Aorta (tissue), 5 donors: Measurements from ENCODE around the gene TH. TPM values are rescaled to one million over a fixed set of nuclear protein-coding genes. Genes with fewer than 3 reads are reported as not detected.
A peak's percentile ranks its signal among the peaks of the same experiment; 100 is the strongest.

ENCODE experiments used
- ATAC-seq: fragments of 200-7000 bp; cut with Tn5 transposase; one replicate; pipeline ENCODE4 v1.9.1; 2022; ENCODE audit warnings: moderate library complexity; ENCODE audit not compliant: low FRiP score
- DNase-seq, 2 donors: peaks; one replicate each; pipeline ENCODE4 v3.0.0-alpha.2; 2020
- H3K27ac ChIP-seq, 2 donors: one replicate each; pipeline ENCODE4 v1.5.1; 2013; ENCODE audit warnings: low read length in 2 of 2, mild to moderate bottlenecking in 2 of 2, moderate library complexity in 2 of 2, control low read depth in 1 of 2, inconsistent platforms in 1 of 2, low read depth in 1 of 2
- H3K27me3 ChIP-seq, 2 donors: one replicate each; pipeline ENCODE4 v1.6.1; 2013; ENCODE audit warnings: control low read depth in 1 of 2, low read length in 1 of 2, mild to moderate bottlenecking in 1 of 2, moderate library complexity in 1 of 2; ENCODE audit not compliant: insufficient read depth in 2 of 2, control insufficient read depth in 1 of 2
- H3K36me3 ChIP-seq, 2 donors: one replicate each; pipeline ENCODE4 v1.6.1; 2013; ENCODE audit warnings: control low read depth in 1 of 2, low read length in 1 of 2, mild to moderate bottlenecking in 1 of 2; ENCODE audit not compliant: insufficient read depth in 2 of 2, control insufficient read depth in 1 of 2
- H3K4me1 ChIP-seq, 2 donors: one replicate each; pipeline ENCODE4 v1.6.1; 2013; ENCODE audit warnings: low read length in 2 of 2, control low read depth in 1 of 2, mild to moderate bottlenecking in 1 of 2, moderate library complexity in 1 of 2; ENCODE audit not compliant: insufficient read depth in 2 of 2, control insufficient read depth in 1 of 2
- H3K4me3 ChIP-seq, 2 donors: one replicate each; pipeline ENCODE4 v1.5.1; 2013; ENCODE audit warnings: low read length in 2 of 2, control low read depth in 1 of 2, mild to moderate bottlenecking in 1 of 2
- H3K9me3 ChIP-seq: one replicate; pipeline ENCODE4 v1.6.1; 2013; ENCODE audit warnings: mild to moderate bottlenecking, low read length; ENCODE audit not compliant: control insufficient read depth
- WGBS, 2 donors: extraction: QIAGEN DNeasy Blood & Tissue Kit; methylation state at CpG; one replicate each; pipeline ENCODE4 v1.1.7; 2013; 5-methylcytosine and 5-hydroxymethylcytosine counted together
- intact Hi-C, 2 donors: fragments of 100-400 bp; cut with DNase I; formaldehyde crosslinking; loops; one replicate each; pipeline versions ENCODE4 v1.14.2 to v1.15.0; 2022
- polyA plus RNA-seq, 2 donors: library from polyadenylated mRNA; stranded (reverse); fragments of 200-250 nt; gene quantifications; one replicate each; pipeline ENCODE4 v1.2.3, GENCODE V29; 2013
- total RNA-seq, 2 donors: library from RNA; stranded (reverse); fragmentation: NEBNext Ultra II Directional; extraction: Animal tissue kit (Norgen Biotek cat#: 25700); gene quantifications; one replicate each; pipeline ENCODE4 v1.2.1, GENCODE V29; 2021
- donor health status: healthy with polysubstance abuse.
- donor health status: Bipolar disorder and iron deficiency.
- donor health status: DM: no; HTN: no; CAD: no.
- donor health status: DM: no; HTN: no; CAD: no.
- donor health status: DM: yes; HTN: yes; CAD: no.

Gene TH
- total and polyA plus RNA-seq, 4 donors = 0.45 TPM; not detected in 3

DNA sequence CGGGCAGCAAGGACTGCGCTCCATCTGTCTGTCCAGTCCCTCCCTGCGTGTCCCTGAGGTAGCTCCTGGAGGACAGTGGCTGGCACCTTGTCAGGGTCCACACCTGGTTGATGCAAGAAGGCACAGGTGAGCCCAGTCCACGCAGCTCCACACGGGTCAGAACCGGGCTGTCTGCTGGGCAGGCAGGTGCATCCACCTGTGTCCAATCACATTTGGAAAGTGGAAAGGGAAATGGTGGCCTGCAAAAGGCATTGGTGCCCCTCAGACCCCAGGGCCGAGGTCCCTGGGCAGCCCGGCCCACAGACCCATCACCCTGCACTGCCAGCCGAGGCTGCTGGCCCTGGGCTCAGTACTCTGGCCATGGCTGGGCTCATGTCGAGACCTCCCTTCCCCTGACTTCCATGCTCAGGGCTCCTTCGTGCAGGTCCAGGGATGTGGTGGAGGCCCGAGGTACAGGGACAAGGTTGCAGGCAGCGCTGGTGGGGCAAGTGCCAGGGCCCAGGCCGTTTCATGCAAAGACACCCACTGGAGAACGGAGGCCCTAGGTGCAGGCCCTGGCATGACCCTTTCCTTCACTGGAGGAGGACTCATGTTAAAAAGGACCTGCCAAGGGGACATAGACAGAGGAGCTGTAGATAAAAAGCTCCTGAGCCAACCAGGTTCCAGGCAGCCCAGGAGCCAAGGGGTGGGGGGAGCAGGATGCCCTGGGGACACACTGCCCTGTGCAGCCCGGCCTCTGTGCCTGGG is 38.9 kb upstream of the TH start:
- DNase-seq (peak in 1 of 2 donors; percentile 73), ATAC-seq (no peak)
- Histone ChIP-seq H3K4me3 (no peak overlapping the region), H3K9me3 (peaks cover 5% of the 10 kb centered on the region), H3K27ac (no peak overlapping the region), H3K27me3 (no peaks in the 10 kb centered on the region), H3K4me1 (no peaks in the 10 kb centered on the region), H3K36me3 (no peaks in the 10 kb centered on the region)
- 85 to 88% methylated on average over 15 to 16 of the region's 16 CpGs for WGBS, 2 donors
- intact Hi-C loops = no loop called here

DNA sequence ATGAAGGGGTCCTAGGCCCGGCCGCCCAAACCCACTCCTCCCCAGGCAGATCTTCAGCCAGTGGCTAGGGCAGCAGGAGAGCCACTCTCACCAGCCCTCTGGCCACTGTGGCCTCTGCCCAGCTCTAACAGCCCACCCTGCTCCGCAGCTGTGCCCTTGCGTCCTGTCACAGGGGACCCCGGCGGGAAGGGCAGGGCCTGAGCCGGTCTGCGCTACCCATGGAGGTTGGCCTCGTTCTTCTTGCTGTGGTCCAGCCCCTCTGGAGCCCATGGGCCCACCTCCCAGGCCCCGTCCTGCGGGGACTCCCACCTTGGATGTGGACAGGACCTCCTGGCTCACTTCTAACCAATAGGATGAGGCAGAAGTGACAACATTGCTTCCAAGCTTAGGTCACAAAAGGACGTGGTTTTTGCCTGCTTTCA is 38.3 kb upstream of the TH start:
- H3K36me3 ChIP-seq = no peaks in the 10 kb centered on the region
- 81 to 84% methylated on average over 12 of the region's 12 CpGs for WGBS, 2 donors
- DNase-seq = peak in 1 of 2 donors; percentile 42

GRCh38 chr11:2209370-2209801 is 37.8 kb upstream of the TH start:
- no peaks in the 10 kb centered on the region for H3K4me1 ChIP-seq
- WGBS, 2 donors = 88 to 90% methylated on average over 11 of the region's 11 CpGs
- no peak overlapping the region for H3K4me3 ChIP-seq
- intact Hi-C loops = loop anchor here in 1 of 2 donors (10.0 kb wide), 1 partner anchor 95 kb away; the partner anchor contains the start of genes C11orf21 and TSPAN32
- no peaks in the 10 kb centered on the region for H3K36me3 ChIP-seq
- peak in 1 of 2 donors; percentile 68 for DNase-seq
- no peaks in the 10 kb centered on the region for H3K27me3 ChIP-seq
- ATAC-seq = no peak
- peaks cover 5% of the 10 kb centered on the region for H3K9me3 ChIP-seq
- no peak overlapping the region for H3K27ac ChIP-seq

More for the DNA sequence above, 38.3 kb upstream of the TH start:
- H3K9me3 ChIP-seq = peaks cover 5% of the 10 kb centered on the region
- intact Hi-C loops = loop anchor here in 1 of 2 donors (10.0 kb wide), 1 partner anchor 95 kb away; the partner anchor contains the start of genes C11orf21 and TSPAN32
- no peak overlapping the region for H3K27ac ChIP-seq
- no peak for ATAC-seq
- H3K4me3 ChIP-seq = no peak overlapping the region
- H3K4me1 ChIP-seq = no peaks in the 10 kb centered on the region
- no peaks in the 10 kb centered on the region for H3K27me3 ChIP-seq

DNA sequence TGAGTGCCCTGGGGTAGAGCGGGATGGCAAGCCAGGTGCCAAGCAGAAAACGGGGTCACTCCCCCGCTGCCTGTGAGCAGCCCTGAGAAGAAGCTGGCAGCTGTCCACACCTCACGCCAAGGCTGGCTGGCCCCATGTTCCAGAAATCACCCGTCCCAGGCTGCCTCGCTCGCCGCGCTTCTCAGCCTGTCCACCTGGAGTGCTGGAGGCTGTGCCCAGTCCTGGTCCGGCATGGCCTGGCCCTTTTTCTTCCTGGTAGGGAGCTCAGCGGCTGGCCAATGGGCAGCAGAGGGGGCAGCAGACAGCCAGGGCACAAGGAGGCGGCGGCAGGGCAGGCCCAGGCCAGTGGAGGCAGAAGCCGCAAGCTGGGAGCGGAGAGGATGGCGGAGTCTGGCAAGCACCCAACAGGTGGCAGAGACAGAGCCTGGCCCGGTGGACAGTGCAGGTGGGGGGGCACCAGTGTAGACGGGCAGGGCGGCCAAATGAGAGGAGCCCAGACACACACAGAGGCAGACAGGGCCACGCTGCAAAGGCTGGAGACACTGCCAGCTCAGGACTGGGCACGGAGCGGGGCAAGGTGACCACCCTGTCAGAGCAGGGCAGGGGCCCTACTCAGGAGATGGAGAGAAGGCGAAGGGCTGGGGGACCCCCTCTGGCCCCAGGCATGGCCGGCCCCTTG is 37.2 kb upstream of the TH start:
- WGBS, 2 donors = 82 to 85% methylated on average over 21 to 24 of the region's 24 CpGs
- H3K4me3 ChIP-seq = no peak overlapping the region
- intact Hi-C loops = loop anchor here in 1 of 2 donors (10.0 kb wide), 1 partner anchor 96 kb away; the partner anchor contains the start of genes C11orf21 and TSPAN32
- ATAC-seq (no peak), DNase-seq (peak in 1 of 2 donors; percentile 68)
- no peaks in the 10 kb centered on the region for H3K36me3 ChIP-seq
- H3K27ac ChIP-seq = no peak overlapping the region
- no peaks in the 10 kb centered on the region for H3K27me3 ChIP-seq
- no peaks in the 10 kb centered on the region for H3K4me1 ChIP-seq
- H3K9me3 ChIP-seq = peaks cover 5% of the 10 kb centered on the region

DNA sequence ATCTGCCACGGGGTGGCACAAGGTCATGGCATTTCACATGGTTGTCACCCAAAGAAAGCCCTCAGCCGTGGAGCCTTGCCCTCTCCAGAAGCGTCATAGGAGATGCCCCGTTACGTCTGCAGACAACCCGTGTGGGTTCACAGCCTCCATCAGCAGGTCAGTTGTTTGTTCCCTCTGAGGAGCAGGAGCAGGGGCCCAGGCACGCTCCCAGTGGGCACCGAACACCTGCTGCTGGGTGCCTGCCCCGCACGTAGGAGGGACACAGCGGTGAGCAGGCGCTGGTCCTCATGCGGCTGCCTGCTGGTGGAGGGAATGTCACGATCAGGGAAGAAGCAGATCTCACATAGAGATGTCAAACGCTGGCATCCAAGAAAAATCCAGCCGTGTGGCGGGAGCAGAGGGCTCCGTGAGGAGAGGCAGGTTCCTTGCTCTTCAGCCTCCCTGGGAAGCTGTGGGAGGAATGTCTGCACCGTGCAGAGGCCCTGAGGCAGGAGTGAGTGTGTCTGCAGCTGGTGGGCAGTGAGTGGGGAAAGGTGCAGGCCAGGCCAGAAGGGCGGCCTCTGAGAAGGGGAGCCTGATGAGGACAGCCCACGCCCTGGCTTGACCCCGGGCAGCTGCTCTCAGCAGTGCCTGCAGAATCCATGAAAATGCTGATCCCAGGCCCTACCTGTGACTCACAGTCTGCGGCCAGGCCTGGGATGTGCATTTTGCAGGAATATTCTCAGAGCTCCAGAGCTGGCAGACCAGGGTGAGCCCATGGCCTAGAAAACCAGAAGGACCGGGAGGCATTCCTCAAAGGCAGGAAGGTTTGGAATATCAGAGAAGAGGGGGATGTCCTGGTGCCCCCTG is 36.4 kb upstream of the TH start:
- Histone ChIP-seq H3K36me3 (no peaks in the 10 kb centered on the region), H3K4me1 (no peaks in the 10 kb centered on the region), H3K27ac (no peak overlapping the region), H3K9me3 (peaks cover 5% of the 10 kb centered on the region), H3K27me3 (no peaks in the 10 kb centered on the region), H3K4me3 (no peak overlapping the region)
- ATAC-seq = no peak
- peak in 1 of 2 donors; percentile 67 for DNase-seq
- 73 to 75% methylated on average over 24 of the region's 24 CpGs for WGBS, 2 donors
- intact Hi-C loops = loop anchor here in 1 of 2 donors (10.0 kb wide), 1 partner anchor 97 kb away; the partner anchor contains the start of genes C11orf21 and TSPAN32

DNA sequence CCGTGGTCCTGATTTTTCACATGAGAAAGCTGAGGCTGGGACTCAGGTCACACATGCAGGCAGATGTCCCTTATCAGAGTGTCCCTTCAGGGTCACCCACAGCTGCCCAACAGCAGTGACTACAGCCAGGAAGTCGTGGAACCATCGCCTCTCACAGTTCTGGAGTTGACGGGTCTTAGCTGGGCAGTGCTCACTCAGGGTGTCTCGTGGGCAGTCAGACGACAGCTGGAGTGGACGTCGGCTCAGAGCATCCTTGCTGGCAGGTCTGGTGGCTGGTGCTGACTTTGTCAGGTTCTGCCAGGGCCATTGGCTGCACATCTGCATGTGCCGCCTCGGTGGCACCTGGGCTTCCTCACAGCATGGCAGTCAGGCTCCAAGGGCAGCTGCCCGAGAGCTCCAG is 35.6 kb upstream of the TH start:
- ATAC-seq (no peak), DNase-seq (peak in 1 of 2 donors; percentile 40)
- H3K4me3 ChIP-seq = no peak overlapping the region
- no peaks in the 10 kb centered on the region for H3K4me1 ChIP-seq
- intact Hi-C loops = loop anchor here in 1 of 2 donors (10.0 kb wide), 1 partner anchor 98 kb away; the partner anchor contains the start of genes C11orf21 and TSPAN32
- H3K27me3 ChIP-seq = no peaks in the 10 kb centered on the region
- no peaks in the 10 kb centered on the region for H3K36me3 ChIP-seq
- H3K9me3 ChIP-seq = peaks cover 5% of the 10 kb centered on the region
- H3K27ac ChIP-seq = no peak overlapping the region
- 92 to 94% methylated on average over 11 of the region's 11 CpGs for WGBS, 2 donors

- no peak for ATAC-seq
- Histone ChIP-seq H3K4me3 (no peak overlapping the region), H3K27ac (no peak overlapping the region), H3K4me1 (no peaks in the 10 kb centered on the region), H3K9me3 (peaks cover 5% of the 10 kb centered on the region), H3K36me3 (no peaks in the 10 kb centered on the region), H3K27me3 (no peaks in the 10 kb centered on the region)
- peak in 1 of 2 donors; percentile 54 for DNase-seq
- intact Hi-C loops = loop anchor here in 1 of 2 donors (10.0 kb wide), 1 partner anchor 99 kb away; the partner anchor contains the start of genes C11orf21 and TSPAN32
- WGBS, 2 donors = 80 to 82% methylated on average over 12 of the region's 12 CpGs
Observed at GRCh38 chr11:2205981-2206690, 34.5 kb upstream of the TH start.
